NCI-H128 (cell line): Measurements from ENCODE around the gene PLXNC1.

Experiments used
- DNase-seq: peaks from one replicate; lab custom pipeline; 2025; ENCODE audit not compliant: unreplicated experiment; lab: John Stamatoyannopoulos, UW

Gene PLXNC1

DNA sequence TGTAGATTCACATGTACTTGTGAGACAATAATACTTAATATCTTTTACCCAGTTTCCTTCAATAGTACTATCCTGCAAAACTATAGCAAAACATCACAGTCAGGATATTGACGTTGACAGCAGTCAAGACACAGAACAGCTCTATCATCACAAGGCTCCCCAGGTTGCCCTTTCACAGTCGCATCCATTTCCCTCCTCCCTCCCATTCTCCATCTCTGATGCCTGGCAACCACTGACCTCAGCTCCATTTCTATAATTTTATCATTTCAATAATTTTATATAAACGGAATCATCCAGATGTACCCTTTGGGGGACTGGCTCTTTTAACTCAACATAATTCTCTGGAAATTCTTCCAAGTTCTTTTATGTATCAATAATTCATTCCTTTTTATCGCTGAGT is 81.5 kb downstream of the PLXNC1 start:
- no peak for DNase-seq

DNA sequence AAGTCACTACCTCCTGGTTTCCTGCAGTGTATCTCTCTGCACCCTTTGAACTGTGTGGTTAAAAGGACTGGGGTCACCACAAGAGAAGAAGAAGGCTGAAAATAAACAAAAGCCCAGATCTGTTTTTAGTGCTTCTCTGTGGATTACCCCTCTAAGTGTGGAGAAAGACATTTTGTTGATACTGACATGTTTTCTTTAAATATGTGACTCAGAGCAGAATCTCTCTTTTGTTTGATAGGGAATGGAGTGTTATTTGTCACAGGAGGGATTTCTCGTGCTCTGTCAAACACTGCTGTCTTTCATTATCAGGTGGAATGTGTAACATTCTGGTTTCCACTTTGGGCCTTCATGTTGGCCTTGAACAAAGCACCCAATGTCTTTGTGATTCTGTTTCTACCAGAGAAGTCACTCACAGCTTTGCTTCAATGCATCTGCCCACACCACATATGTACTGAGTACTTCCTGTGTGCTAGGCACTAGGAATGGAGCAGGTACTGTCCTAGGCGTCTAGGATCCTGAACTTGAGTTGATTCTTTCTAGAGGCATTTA is 82.1 kb downstream of the PLXNC1 start:
- DNase-seq: no peak

DNA sequence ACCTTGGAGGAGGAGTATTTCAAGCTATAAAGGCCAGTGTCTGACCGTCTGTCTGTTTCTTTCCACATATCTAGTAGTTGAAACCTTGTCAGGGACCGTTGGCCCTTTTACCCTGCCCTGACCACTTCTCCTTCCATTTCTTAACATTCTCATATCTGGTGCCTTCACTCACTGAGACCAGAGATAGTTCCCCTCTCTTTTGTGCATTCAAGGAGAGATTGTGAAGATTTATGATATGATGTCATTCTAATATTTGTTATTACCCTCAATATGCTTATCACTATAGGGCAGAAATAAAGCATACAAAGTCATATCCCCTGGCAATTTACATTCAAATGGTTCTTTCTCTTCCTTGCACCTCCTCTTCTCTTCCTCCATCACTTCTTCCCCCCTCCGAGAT is 83.3 kb downstream of the PLXNC1 start:
- DNase-seq: no peak

DNA sequence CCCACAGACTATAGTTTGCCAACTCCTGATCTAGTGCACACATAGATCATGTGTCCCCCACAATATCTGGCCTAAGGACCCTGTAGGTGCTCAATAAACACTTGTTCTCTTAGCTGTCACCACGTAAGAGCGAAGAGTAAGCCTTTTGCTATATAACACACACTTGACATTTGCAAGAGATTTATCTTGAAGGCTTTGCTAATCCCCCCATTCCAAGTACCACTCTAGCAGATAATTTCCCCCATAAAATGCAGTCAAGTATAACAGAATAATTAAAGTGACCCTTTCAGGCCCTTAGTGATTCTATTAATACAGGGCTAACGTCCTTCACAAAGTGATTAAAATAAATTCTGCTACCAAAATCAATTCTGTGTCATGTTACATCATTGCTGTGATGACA is 87.5 kb downstream of the PLXNC1 start:
- DNase-seq: no peak

DNA sequence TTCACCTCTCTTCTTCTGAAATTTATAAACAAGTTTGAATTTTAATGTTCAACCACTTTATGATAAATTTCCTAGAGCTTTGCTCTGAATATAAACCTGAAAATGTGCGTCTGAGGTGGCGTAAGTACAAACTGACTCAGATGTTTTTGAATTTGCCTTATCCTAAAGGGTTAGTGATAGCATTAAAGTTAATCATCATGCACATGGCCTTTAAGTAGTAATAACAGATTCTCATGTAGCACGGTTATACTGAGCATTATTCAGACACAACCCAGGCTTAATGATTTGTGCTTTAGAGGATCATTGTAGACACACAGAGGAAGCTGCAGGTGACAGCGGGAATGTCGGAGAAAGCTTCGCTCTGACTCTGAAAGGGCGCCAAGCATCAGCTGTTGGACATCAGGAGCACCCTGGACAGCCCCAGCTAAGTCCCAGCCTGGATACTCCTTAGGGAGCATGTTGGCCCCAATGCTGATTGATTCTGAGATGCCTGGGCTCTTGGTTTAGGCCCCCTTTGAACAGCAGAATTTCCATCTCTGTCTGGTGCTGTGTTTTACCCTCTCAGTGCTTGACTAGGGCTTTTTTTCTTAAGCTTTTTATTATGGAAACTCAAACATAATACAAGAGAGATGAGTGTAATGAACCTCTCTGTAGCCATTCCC is 91.1 kb downstream of the PLXNC1 start:
- DNase-seq: no peak

DNA sequence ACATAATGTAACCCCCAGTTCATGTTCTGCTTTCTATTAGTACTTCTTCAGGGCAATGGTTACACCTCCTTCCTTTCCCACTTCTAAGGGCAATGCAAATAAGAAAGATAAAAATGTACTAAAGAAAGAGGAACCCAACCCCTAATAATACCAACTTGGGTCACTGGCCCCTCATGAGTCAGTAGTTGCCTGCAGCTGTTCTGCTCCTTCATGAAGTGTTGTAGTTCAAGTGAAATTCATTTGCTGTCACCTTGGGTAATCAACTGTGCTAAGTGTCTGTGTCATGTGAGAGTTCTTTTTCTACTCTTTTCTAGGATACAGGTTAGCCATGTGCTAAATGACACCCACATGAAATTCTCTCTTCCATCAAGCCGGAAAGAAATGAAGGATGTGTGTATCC is 91.8 kb downstream of the PLXNC1 start:
- DNase-seq: no peak

DNA sequence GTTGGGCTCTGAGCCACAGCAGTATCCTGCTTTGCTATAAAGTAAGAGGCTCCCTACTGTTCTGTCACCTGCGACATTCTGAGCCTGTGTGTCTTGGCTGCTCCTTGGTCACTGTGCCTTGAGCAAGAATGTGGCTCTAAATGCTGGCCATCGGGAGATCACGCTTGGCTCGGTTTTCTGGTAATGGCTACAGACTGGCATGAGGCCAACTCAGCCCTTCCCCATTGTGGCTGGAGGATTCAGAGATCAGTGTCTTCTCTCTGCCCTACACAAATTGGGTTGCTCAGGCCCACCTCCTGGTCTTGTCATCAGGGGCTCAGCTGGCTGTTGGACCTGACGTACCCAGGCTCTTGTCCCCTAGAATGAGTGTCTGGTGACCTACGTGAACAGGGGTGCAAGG is 94.5 kb downstream of the PLXNC1 start:
- no peak for DNase-seq

DNA sequence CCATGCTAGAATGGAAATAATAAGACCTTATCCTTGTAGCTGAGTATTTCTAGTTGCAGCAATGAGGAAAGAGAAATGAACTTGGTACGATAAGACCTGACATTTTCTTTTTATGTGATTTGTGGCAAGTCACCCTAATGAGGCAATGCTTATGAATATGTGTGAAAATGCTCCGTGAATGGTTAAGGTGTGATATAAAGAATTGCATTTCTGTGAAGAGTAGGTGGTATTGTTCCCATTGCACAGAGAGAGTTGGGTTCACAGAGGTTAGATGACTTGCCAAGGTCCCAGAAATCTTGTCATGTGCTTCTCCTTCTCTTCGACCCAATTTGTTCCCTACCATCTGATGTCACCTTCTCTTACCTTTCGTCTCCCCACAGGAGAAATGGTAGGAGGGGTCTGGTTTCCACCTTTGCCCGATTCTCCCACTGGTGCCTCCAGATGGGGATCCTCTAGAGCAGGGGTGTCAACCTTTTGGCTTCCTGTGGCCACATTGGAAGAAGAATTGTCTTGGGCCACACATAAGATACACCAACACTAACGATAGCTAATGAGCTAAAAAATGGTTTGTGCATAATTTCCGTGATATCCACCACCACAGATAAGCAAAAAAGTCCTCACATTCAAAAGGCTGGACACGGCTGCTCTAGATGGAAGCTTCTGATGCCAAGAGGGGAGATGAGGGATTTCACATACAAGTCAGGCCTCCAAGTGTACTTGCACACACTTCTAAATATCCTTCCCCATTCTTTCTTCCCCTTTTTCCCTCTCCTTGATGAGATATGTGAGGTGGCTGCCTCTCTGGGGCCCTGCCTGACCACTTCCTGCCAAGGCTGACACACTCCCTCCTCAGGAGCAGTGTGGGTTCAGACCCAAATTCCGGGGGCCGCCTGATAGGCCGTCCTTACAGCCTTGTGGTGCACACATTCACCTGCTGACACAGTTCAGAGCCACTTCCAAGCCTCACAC is 96.1 kb downstream of the PLXNC1 start:
- no peak for DNase-seq

DNA sequence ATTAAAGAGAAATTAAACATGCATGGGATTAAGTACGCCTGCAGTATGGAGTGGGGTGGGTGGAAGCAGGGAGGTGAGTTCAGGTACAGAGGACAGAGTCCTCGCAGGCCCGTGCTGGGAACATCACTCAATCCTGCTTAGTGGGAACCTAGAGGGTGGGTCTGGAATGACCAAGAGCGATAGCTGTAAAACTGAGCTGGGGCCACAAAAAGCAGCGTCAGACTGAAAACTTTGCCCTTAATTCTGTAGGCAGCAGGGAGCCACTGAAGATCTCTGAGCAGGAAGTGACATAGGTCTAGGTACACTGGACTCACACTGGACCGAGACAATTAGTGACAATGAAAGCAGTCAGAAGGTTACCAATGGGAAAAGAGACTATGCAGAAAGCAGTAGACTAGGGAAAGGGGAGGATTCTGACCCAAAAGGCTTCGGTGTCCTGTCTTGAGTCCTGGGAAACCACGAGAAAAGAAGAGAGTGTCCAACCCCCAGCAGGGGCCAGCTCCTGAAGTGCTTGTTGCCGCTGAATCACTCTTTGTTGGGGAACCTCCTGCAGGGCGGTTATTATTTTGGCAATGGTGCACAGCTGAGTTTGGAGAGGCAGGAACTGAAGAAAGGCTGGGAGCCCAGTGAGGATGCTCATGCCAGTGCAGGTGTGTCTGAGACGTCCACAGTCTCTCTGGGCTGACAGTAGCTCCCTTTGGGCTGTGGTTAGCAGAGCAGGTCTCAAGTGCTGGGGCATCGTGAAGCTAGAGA is 97.4 kb downstream of the PLXNC1 start:
- DNase-seq: no peak

DNA sequence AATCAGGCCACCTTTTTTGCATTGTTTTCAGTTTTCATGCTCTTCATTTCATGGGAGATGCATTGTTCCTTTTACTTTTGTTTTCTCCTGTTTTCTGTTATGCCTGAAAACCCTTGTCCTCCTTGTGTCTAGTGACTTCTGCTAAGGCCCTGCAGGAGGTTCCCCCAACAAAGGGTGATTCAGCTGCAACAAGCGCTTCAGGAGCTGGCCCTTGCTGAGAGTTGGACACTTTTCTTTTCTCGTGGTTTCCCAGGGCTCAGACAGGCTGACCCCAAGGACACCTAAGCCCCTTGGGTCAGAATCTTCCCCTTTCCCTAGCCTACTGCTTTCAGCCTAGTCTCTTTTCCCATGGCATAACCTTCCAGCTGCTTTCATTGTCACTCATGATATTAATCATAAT is 98.9 kb downstream of the PLXNC1 start:
- DNase-seq: no peak

DNA sequence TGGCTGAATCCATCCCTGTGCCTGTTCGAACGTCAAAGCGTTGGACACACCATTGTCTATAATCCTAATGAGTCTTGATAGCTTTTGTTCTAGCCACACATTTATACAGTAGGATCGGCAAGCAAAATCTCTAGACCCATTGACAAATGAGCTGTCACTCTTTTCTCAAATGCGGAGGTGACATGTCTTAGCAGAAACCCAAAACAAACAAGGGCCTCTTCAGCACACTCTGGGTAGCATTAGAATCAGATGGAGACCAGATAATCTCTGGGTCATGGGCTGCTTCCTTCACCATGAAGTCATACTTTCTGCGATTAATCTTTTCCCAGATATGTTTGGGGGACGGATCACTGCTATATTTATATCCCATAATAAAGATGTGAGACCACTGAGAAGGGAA is 100.2 kb downstream of the PLXNC1 start:
- no peak for DNase-seq

DNA sequence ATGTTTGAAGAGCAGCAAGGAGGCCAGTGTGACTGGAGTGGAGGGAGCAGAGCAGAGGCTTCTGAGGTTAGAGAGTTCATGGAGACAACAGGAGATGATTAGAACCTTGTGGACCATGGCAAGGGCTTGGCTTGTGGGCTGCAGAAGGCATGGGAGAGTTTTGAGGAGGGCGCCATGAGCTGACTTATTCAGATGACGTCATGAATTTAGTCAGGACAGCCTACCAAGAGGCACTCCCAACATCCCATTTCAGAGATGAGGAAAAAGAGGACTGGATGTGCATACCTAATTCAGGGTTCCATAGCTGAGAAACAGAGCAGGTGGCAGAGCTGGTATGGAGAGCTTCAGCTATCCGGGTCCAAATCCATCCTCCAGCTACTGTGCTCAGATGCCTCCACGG is 101.8 kb downstream of the PLXNC1 start:
- DNase-seq: no peak

DNA sequence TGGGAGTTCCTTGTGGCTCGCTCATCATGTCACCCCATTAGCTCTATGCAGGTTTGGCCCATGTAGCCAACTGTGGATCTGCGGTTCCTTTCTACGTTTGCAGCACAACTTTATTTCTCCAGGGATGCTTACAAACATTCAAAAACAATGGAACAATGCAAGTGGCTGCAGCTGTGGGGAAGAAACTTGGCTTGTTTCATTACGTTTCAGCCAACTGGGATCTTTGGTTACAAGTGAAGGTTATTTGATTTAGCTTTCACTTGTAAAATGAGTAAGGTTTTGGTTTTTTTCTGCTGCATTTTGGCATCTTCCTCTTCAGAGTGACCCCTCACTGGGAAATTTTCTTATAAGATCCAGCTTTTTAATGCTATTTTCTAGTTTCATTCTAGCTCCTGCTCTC is 105.9 kb downstream of the PLXNC1 start:
- no peak for DNase-seq

DNA sequence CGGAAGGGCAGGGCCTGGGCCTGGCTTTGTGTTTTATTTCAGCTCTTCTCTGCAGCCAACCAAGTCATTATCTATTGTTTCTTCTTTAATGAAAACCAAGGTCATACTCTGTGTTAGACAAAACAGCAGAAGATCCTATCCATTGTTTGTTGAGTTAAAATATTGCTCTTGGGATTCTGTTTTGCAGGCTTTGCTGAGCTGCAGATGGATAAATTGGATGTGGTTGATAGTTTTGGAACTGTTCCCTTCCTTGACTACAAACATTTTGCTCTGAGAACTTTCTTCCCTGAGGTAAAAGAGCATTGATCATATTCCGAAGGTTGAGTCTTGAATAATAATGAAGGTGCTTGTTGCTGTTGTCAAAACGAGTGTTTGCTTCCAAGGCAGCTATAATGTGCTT is 106.6 kb downstream of the PLXNC1 start:
- DNase-seq: no peak

DNA sequence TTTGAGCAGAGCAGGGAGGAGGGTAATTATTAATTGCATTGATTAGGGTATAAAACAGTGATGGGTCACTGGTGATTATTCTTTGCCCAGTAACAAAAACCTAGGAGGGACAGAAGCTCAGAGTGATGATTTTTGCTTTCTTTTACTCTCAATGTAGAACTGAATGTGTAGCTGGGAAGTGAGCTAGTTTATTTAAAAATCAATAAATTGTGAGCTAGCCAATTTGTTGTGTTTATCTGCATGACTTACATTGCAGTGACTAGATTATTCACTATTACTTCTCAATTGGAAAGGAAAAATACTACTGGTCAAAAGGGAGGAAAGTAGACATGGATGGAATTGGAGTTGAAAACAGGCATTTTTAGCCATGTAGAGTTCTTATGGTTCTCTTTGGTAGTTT is 107.1 kb downstream of the PLXNC1 start:
- DNase-seq: no peak

DNA sequence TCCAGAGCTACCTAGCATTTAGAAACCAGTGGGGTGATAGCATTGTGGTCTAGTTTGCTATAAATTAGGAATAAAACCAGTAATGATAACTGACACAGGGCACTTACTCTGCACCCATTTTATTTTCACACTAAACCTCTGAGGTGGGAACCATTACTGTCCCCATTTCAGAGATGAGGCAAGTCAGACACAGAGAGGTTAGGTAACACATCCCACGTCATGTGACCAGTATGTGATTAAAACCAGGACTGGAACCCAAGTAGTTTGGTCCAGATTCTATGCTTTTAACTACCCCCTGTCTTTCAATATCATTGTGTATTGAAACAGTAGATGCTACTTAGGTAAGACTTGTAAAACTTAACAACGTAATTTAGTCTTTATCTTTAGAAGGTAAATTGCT is 110.2 kb downstream of the PLXNC1 start:
- DNase-seq: no peak

DNA sequence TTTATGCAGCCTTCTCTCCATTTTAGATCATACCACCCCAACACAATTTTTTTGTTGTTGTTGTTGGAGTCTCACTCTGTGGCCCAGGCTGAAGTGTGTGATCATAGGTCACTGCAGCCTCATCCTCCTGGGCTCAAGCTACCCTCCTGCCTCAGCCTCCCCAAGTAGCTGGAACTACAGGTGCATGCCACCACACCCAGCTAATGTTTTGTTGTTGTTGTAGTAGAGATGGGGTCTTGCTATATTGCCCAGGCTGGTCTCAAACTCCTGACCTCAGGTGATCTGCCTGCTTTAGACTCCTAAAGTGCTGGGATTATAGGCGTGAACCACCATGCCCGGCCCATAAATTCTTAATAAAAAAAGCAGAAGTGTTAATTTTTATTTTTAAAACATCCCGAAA is 111.6 kb downstream of the PLXNC1 start:
- DNase-seq: no peak

DNA sequence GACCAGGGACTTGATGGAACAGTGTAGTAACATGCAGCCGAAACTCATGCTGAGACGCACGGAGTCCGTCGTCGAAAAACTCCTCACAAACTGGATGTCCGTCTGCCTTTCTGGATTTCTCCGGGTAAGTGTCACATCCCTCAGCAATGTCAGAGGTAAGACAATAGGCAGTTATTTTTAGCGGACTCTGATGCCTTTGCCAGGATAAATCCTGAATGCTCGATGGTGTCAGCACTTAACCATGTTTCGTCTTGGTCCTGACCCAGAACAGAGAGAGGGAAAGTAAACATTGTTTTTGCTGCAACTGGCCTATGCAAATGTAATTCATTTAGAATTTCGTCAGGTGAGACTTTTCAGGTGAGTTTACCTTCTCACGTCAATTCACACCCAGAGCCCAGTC is 112.3 kb downstream of the PLXNC1 start:
- DNase-seq: no peak

DNA sequence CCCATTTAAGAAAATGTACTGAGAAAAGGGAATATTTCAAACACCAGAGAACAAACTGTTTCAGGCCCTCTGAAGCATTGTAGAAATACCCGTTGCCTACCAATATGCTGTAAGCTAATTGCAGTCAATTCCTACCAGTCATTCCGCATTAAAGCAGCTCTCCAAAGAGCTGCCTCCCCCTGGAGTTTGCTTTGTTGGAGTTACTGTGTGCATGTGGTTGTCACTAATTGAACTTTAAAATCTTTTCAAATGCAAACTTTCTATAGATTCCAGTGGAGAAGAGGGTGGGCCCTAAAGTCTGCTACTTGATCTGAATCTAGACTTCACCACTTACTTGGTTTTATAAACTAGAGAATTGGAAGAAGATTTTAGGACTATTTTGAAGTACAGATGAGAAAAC is 112.7 kb downstream of the PLXNC1 start:
- no peak for DNase-seq

DNA sequence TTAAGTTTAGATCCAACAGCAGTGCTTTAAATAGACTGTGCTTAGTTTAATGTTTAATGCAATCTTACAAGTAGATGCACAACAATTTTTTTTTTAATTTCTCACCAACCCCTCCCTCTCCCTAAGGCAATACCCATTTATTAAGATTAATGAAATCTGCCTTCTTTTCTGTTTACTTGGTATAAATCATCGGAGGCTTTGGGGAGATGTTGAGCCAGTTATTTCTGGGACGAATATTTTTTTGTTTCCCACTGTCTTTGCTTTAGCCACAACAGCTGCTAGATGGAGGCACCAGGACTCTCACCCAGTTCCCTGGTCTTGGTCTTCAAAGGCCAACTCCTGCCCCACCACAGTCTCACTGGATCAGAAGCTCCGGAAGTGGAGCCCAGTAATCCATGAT is 113.4 kb downstream of the PLXNC1 start:
- no peak for DNase-seq

DNA sequence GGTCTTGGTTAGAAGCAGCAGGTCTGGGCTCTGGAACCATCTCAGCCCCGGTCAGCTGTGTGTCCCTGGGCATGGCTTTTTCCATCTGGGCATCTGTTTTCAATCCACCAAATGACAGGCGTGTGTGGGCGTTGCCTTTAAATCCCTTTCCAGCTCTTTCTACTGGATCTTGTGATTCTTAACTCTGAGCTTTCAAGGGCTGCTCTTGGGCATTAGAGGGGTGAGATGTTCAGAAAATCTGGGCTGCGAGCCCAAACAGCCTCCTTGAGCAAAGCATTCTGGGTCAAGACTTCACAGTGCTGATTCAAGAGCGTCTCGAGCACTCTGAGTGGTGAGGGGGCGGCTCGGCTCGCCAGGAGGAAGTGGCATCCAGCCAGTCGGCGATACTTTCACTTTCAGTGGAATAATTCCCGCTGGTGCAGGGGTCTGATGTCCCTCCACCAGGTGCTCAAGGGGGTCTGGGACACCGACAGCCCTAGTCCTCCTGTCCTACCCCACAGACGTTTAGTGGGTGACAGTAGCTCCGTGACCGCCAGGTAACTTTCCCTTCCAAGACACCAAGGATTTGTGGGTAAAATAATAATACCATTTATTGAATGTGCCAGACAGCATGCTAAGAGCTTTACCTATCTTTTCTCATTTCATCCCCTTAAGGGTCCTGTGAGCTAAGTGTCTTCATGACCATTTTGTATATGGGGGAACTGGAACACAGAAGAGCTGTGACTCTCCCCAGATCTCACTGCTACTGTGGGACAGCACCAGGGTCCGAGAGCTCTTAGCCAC is 114.0 kb downstream of the PLXNC1 start:
- no peak for DNase-seq
